NCI-H2107 treated with DMSO at 0.1 percent for 48 hours (cell line): ENCODE measurements around the gene SMR3A.

Experiments used
- DNase-seq: peaks from one replicate; lab custom pipeline; 2025; ENCODE audit not compliant: unreplicated experiment; lab: John Stamatoyannopoulos, UW

SMR3A gene

DNA sequence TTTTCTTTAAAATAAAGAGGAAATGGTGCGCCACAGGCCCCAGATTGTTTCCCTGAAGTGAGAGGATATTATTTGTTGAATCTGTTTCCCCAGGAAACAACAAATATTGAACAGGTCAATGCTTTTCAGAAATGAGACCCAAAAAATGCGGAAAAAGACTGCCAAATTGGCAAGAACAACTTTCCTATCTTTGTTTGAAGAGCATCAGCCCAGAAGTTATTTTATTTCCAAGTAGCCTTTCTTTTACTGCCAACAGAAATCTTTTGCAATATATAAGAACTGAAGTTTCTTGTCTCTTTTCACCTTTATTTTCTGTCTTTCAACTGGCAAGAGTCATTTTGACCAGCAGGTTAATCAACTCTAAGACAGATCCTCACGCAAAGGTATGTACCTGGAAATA lies at the start of gene SMR3A:
SMR3A (plus strand) TSS at position 301 of the 400 bp plus-strand sequence. CDS start 1,356 bp downstream, outside the sequence.
- DNase-seq = no peak

DNA sequence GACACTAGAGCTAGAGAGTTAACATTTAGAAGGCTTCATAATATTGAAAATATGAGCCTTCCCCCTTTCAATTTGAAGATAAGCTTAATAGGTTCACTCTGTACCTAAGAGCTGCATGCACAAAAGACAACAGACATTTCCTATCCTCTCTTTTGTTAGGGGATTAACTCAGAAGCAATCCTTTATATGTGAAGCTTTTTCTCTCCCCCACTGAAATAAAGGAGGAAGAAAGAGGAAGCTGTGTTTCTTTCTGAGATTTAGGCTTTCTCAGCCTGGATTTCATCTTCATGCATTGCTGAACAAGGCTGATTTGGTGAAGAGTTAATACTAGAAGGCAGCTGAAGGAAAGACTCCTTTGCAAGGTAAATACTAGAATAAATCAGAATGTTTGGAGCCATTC lies 46.8 kb upstream of the SMR3A start:
- DNase-seq = no peak

DNA sequence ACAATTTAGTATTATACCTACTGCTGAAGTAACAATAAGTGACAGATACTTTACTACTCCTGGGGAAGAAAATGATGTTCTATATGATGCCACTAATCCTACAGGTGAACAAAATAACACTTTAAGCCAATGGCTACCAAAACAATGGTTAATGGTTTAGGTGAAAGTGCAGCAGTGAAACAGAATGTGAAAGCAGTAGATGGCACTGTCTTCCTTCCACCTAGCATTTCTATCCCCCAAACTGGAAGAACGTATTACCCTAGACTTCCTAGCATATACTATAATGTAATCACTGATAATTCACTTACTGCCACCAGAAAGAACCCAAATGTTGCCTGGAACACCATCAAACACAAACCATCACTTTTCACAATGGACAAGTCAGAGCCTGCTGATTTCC lies 44.6 kb upstream of the SMR3A start:
- DNase-seq = no peak

DNA sequence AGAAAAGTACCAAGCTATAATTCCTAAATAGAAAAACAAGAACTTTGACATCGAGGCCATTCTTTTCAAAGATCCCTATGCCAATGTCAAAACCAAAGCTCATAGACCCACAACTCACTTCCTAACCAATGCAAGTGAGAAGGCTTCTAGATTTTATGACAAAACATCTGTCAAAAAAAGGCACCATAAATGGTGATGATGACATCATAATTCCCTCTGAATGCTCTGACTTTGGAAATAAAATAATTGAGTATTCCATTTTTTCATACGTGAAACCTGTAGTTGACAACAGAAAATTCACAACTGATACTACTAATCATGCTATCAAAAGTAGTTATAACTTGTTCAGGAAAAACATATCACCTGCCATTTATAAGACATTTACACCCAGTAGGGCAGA lies 34.5 kb upstream of the SMR3A start:
- DNase-seq = no peak

DNA sequence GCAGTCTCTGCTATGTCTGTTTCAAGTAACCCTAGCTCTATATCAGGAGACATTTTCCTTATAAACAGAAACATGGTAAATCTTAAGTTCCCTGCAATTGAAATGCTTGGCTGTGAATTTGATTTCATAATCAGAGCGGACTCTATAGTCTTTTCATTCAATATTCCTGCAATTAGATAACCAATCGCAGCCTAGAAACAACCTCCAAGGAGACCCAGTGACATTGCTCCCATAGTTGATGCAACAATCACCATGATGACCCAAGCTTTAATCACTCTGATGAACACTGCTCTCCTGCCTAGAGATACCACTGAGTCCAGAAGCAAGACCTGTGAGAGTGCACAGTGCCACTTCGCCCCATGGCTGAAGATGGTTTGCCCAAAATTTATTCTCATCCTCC lies 25.9 kb upstream of the SMR3A start, which contains the start of gene CABS1:
CABS1 (plus strand) TSS at position 301 of the 400 bp plus-strand sequence; CDS start at position 360, 59 bp downstream.
- no peak for DNase-seq

DNA sequence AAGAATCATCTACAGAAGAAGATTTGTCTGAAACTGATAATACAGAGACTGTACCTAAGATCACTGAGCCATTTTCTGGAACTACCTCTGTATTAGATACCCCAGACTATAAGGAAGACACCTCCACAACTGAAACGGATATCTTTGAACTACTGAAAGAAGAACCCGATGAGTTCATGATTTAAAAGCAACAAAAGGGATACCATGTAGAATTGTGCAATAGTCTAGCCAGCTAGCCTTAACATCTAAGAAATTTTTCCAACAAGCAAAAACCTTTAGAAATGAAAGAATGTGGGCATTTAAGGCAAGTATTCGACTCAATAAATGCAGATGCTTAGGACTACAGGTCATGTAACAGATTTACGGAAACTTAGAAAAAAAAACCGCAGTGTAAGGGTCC lies 24.5 kb upstream of the SMR3A start:
- DNase-seq = no peak

DNA sequence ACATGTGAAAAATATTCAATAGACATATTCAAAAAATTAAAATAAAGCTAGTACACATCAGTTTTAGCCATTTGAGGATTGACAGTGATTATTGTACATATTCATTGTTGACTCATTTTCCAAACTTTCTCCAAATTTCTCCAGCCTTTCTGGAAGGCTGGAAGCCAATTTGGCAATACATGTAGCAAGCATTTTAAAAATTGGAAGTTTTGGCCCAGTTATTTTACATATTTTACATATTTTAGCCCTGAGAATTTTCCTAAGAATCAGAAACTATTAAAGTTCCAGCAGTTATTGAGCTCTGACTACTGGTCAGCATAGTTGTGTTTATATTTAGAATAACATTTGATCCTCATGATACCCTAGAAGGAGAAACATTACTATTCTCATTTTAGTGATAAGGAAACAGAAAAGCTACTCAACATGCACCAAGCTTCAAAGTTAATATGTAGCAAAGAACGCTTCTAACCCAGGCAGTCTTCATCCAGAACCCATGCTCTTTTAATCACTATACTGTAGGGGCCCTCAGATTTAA lies 22.6 kb upstream of the SMR3A start:
- no peak for DNase-seq

DNA sequence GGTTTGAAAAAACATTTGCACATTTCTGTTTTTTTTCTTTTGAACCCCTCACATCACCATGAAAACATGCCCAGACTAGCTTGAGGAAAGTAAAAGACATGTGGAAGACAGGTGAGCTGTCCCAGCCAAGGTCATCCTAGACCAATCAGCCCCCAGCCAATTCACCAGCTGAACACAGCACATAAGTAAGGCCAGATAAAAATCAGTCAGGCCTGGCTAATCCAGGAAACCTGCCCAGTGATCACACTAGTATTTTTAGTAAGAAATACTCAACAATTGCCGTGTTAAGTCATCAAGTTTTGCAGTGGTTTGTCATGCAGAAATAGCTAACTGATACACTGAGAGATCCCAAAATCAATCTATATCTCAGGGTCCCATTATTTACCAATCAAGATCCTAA lies 4.4 kb upstream of the SMR3A start:
- DNase-seq = no peak

DNA sequence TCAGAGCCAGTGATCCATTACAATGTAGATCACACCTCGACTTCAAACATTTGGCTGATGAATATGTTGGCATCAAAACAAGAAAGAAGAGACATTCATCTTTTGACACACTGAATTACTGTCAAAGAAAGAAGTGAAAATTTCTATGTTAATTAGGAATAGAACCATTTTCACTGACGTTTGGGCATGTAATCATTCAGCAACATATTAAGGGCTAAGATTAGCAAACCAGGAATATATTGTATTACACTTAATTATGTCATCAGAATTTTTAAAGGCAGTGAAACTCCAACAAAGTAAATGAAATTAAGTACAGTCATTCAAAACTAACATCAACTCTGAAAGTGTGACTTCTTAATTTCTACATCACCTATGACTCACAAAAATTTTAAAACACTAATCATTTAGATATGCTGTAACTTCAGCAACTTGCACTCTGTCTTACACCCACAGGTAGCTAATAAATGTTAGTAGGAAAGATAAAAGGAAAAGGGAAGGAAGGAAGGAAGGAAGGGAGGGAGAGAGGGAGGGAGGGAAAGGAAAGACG lies 1.4 kb upstream of the SMR3A start:
- no peak for DNase-seq

DNA sequence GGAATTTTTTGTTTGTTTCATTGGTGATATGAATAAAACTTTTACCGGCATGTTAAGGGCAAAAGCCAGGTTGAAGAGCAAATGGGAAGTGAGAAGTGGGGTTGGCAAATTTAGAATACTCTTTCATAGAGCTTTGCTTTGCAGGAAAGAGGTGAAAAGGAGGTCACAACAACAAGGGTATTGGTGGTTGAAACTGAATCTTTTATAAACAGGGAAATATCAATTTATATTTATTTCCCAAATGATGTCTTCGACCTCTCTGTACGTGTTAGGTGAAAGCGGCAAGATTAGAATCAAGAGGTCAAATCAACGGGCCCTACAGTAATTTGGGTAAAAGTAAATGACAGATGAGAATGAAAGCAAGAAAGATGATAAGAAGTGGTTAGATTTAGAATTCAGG lies 3.4 kb downstream of the SMR3A start:
- DNase-seq = no peak

DNA sequence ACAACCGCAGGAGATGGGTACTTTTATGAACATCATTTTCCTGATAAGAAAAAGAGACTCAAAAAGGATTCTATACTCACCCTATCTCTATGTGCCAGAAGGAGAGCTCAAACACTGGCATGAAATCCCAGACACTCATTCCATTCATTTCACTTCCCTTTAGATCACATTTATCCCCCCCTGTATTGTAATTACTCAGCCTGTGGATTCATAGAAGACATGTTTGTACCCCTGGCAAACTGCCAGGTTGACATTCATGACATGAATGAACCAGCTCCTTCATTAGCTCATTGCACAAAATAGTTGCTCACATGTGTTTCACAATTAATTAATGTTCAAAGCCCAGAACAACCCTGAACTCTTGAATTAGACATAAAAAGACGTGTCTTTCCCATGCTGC lies 4.9 kb downstream of the SMR3A start:
- DNase-seq = no peak

DNA sequence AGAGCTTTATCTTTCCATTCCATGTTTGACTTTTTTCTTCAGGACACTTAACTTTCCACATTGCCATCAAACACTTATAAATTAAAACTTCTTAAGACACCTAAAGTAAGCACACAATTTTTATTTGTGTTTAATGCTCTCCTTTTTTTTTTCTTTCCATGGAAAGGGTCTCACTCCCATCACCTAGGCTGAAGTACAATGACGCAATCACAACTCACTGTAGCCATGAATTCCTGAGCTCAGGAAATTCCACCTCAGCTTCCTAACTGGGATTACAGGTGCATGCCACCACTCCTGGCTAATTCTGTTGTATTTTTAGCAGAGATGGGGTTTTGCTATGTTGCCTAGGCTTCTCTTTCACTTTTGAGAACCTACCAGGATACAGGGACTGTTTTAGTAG lies 7.3 kb downstream of the SMR3A start:
- DNase-seq = no peak

DNA sequence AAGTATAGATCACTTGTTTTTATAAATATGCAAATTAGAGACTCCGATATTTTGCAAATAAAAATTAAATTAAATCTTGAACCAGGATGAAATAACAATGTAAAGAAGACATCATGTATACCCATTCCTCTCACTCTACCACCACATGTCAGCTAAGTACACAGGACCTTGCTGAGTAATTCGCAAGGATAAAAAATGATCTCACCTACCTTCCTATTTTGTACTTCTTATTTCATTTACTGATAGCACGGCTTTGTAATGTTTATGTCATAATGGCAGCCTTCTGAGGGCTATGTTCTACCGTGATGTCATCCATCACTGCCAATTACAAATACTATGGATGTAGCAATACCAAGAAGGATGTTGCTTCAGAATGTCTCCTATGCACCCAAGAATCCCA lies 11.4 kb downstream of the SMR3A start:
- DNase-seq = no peak

DNA sequence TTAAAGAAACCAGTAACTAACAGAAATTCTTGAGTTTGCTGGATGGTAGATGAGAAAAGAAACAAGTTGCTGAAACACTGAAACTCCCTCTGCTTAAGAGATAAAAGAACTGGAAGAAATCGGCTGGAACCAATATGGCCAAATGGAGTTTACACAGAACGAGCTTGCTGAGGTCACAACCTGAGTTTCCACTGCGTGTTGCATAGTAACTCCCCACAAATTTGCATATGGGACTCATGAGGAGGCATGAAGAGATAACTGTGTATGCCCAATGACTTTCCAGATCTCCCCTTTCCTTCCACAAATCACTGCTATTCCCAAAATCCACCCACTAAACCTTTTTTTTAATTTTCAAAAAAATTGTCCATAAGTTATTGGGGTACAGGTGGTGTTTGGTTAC lies 12.2 kb downstream of the SMR3A start:
- DNase-seq = no peak

DNA sequence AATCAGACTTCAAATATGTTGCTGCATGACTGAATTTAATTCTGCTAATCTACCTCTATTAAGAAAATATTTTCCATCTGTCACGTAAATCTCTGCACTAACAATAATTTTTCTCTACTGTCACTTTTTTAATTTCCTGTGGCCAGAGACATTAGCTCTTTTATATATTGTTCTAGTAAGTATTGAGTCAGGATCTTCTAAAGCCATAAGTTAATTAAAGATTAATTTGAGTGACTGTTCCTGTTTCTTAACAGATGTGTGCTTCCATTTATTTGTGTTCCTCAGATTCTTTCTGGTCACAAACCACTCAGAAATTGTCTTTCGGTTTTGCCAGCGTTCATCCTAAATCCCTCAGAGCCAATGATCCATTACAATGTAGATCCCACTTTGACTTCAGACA lies 20.0 kb downstream of the SMR3A start:
- no peak for DNase-seq

DNA sequence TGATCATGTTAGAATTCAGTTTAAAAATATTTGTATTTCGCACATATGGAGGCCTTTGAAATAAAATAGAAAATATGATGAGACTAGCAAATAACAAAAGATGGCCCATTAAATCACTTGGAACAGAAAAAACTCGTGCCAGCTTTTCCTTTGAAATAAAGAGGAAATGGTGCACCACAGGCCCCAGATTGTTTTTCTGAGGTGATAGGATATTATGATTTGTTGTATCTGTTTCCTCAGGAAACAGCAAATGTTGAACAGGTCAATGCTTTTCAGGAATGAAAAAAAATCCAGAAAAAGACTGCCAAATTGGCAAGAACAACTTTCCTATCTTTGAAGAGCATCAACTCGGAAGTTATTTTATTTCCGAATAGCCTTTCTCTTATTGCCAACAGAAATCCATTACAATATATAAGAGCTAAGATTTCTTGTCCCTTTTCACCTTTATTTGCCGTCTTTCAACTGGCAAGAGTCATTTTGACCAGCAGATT lies 22.2 kb downstream of the SMR3A start, which contains the start of gene SMR3B:
SMR3B (plus strand) TSS at position 441 of the 491 bp plus-strand sequence. CDS start 1,380 bp downstream, outside the sequence.
- DNase-seq = no peak

DNA sequence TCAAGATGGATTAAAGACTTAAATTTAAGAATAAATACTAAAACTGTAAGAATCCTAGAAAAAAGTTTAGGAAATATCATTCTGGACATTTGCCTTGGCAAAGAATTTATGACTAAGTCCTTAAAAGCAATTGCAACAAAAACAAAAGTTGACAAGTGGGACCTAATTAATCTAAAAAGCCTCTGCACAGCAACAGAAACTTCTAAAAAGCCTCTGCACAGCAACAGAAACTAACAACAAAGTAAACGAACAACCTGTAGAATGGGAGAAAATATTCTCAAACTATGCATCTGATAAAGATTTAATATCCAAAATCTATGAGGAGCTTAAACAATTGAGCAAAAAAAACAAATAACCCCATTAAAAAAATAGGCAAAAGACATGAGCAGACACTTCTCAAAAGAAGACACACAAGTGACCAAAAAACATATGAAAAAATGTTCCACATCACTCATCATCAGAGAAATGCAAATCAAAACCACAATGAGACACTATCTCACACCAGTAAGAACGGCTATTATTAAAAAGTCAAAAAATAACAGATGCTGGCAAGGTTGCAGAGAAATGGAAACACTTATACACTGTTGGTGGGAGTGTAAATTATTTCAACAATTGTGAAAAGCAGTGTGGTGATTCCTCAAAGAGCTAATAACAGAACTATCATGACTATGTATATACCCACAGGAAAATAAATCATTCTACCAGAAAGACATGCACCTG lies 31.7 kb downstream of the SMR3A start:
- DNase-seq = no peak

DNA sequence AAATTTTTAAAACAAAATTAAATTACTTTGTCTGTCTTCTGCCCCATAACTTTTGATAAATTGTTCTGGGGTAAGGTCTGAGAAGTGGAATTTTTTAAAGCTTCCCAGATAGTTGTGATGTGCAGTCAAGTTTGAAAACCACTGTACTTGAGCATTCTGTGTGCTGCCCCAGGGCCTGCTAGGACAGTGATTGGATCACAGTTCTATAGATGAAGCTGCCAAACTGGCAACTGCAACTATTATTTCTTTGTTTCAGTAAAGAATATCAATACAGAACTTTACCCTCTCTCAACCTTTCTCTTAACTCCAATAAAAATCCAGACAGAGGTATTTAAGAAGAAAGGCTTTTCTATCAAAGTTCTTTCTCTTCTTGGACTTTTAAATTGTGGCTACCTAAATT lies 37.0 kb downstream of the SMR3A start, which contains the start of gene OPRPN:
OPRPN (plus strand) TSS at position 361 of the 400 bp plus-strand sequence. CDS start 1,346 bp downstream, outside the sequence.
- no peak for DNase-seq

DNA sequence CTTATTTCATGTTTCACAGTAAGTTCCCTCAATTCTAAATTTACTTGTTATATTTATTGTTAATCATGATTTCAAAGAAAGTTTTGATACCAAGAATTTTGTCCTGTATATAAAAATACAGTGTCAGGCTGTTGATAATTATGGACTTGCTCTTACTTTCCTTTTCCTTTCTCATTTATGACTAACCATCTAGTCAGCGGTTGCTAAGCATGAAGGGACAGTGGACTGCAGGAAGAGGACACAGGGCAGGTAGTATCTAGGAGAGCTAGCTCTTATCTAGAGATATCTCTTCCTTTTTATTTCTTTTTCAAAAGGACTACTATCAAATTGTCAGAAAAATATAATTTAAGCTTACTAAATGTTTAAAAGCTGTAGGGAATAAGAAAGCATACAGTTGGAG lies 38.8 kb downstream of the SMR3A start:
- DNase-seq = no peak

DNA sequence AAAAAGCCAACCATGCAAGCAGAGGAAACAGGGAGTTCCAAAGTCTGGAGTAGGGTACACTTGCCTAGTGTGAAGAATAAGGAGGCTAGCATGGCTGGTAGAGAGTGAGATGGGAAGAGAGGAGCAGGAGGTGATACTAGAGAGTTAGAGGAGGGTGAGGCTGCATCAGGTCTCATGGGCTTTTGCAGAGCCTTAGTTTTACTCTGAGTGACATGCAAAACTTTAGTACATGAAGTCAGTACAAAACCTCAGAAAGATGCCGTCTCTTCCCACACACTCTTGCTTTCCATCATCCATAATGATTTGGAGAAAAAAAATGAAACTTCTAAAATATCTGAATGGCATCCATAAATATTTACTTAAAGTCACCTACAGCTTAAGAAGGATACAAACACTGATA lies 42.2 kb downstream of the SMR3A start:
- no peak for DNase-seq

DNA sequence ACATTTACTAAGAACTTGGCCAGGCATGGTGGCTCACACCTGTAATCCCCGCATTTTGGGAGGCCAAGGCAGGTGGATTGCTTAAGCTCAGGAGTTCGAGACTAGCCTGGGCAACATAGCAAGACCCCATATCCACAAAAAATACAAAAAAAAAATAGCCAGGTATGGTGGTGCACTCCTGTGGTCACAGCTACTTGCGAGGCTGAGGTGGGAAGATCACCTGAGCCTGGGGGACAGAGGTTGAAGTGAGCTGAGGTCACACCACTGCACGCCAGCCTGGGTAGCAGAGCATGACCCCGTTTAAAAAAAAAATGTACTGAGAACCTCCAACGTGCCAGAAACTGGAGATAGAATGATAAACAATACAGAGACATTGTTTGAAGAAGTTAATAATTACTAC lies 45.2 kb downstream of the SMR3A start:
- DNase-seq = no peak
